Stimulated activated CD4-positive, alpha-beta T cell treated with anti-CD3 and anti-CD28 coated beads, Interleukin-4, amount 100 ng/mL, for 1 hour (primary cell): ENCODE results near the gene EPHB1.

Source experiments
- DNase-seq: peaks from one replicate; pipeline ENCODE4 v3.0.0-alpha.2; 2020

Gene EPHB1

GRCh38 chr3:134916276-134916961 lies 121.4 kb downstream of the EPHB1 start:
- no peak for DNase-seq

GRCh38 chr3:134917631-134918030 lies 122.6 kb downstream of the EPHB1 start:
- no peak for DNase-seq

GRCh38 chr3:134918441-134918840 lies 123.4 kb downstream of the EPHB1 start:
- no peak for DNase-seq

GRCh38 chr3:134922101-134922500 lies 127.0 kb downstream of the EPHB1 start:
- DNase-seq, result no peak

GRCh38 chr3:134922866-134923265 lies 127.8 kb downstream of the EPHB1 start:
- DNase-seq, result no peak

- DNase-seq, result no peak
Measured at GRCh38 chr3:134923286-134923685, 128.2 kb downstream of the EPHB1 start.

- no peak for DNase-seq
Measured at GRCh38 chr3:134927599-134927998, 132.5 kb downstream of the EPHB1 start.

- DNase-seq, result no peak
Measured at GRCh38 chr3:134928392-134928791, 133.3 kb downstream of the EPHB1 start.

- no peak for DNase-seq
Measured at GRCh38 chr3:134928819-134929218, 133.8 kb downstream of the EPHB1 start.

- DNase-seq, result no peak
Measured at GRCh38 chr3:134929976-134930375, 134.9 kb downstream of the EPHB1 start.

GRCh38 chr3:134931045-134931785 lies 136.2 kb downstream of the EPHB1 start:
- no peak for DNase-seq

- no peak for DNase-seq
Measured at GRCh38 chr3:134932035-134932434, 137.0 kb downstream of the EPHB1 start.

- DNase-seq, result no peak
Measured at GRCh38 chr3:134933997-134934396, 138.9 kb downstream of the EPHB1 start.

GRCh38 chr3:134934933-134935332 lies 139.9 kb downstream of the EPHB1 start:
- no peak for DNase-seq

GRCh38 chr3:134937256-134938028 lies 142.4 kb downstream of the EPHB1 start:
- DNase-seq, result no peak

- no peak for DNase-seq
Measured at GRCh38 chr3:134938029-134938525, 143.0 kb downstream of the EPHB1 start.

GRCh38 chr3:134939978-134940377 lies 144.9 kb downstream of the EPHB1 start:
- no peak for DNase-seq

GRCh38 chr3:134941820-134942219 lies 146.8 kb downstream of the EPHB1 start:
- DNase-seq, result no peak

GRCh38 chr3:134944429-134944828 lies 149.4 kb downstream of the EPHB1 start:
- no peak for DNase-seq

GRCh38 chr3:134949150-134949549 lies 154.1 kb downstream of the EPHB1 start:
- DNase-seq, result no peak

- no peak for DNase-seq
Measured at GRCh38 chr3:134952371-134952770, 157.3 kb downstream of the EPHB1 start.

- no peak for DNase-seq
Measured at GRCh38 chr3:134955874-134956273, 160.8 kb downstream of the EPHB1 start.

- no peak for DNase-seq
Measured at GRCh38 chr3:134956395-134956794, 161.3 kb downstream of the EPHB1 start.

- DNase-seq, result no peak
Measured at GRCh38 chr3:134956844-134957243, 161.8 kb downstream of the EPHB1 start.
